Activated CD8-positive, alpha-beta memory T cell treated with anti-CD3 and anti-CD28 coated beads for 48 hours (primary cell): Measurements from ENCODE around the gene TMEM215.
"Not testable (repeated sequence)": the region's sequence is repeated elsewhere in the genome, so short reads cannot be mapped to it uniquely, and the experiment has no call there.

ENCODE experiments used
- DNase-seq, 3 experiments: peaks; one replicate each; pipeline ENCODE4 v3.0.0-alpha.2; 2020; ENCODE audit warnings: low read depth in 2 of 3, low spot score in 2 of 3

TMEM215 gene

GRCh38 chr9:32783168-32783891 lies at the start of gene TMEM215:
Gene TMEM215, plus strand, starts transcription at chr9:32783540. Its CDS starts 644 bp downstream, at chr9:32784184.
- no peak for DNase-seq

DNA sequence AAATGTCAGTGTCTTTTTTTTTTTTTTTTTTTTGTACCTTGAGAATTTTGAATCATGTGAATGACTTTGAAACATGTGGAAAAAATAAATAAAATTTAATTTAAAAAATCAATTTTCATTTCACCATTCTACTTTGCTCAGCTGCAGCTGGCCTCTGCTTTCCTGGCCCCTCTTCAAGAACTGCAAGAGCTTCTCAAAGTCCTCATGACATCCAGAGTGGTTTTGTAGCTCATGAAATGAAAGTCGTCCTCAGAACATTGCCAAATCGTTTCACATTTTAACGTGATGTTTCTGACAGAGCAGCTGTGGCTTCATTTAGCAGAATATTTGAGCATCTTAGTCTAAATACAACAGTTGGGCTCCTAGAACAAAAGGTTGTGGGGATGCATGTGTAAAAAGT lies 47.9 kb upstream of the TMEM215 start:
- no peak for DNase-seq

- DNase-seq = no peak
Observed at GRCh38 chr9:32737378-32737777, 46.0 kb upstream of the TMEM215 start.

DNA sequence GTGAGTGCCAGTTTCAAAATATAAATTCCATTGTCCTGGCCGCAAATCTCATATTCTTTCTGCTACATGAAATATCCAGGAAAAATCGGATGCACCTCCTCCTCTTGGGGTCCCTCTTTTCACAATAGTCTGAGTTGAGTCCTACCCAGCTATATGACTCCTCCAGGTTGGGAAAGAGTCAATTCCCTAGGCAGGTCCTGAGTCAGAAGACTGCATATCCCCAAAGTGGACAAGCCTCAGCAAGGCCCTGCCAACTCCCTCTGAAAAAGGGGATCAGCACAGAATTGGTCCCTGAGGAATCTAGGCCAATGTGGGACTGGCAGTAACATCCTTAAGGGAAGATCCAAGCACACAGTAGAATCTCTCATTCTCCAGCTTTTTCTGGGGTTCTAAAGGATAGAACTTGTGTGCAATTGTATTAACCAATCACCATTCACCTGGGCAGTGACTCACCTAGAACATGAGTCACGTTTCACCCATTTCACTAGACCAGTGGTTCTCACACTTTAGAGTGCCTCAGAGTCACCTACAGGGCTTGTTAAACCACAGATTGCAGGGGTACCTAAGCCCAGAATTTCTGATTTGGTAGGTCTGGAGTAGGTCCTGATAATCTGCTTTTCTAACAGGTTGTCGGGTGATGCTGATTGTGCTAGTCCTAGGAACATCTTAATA lies 44.7 kb upstream of the TMEM215 start:
- DNase-seq = no peak

GRCh38 chr9:32741706-32742105 lies 41.6 kb upstream of the TMEM215 start:
- DNase-seq = no peak

GRCh38 chr9:32742296-32742695 lies 41.0 kb upstream of the TMEM215 start:
- DNase-seq = no peak

GRCh38 chr9:32748013-32748412 lies 35.3 kb upstream of the TMEM215 start:
- no peak for DNase-seq

DNA sequence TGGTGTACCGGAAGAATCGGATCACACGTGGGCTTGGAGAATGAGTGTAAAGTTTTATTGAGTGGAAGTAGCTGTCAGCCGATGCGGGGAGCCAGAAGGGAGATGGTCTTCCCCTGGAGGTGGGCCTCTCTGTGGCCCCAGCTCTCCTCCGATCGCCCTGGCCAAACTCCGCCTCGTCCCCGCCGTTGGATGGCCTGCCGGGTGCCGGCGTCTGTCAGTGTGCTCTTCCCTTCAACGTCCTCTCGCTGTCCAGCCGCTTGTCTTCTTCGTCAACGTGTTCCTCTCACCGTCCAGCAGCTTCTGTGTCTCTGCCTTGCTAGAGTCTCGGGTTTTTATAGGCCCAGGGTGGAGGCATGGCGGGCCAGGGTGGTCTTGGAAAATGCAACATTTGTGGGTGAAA lies 27.6 kb upstream of the TMEM215 start:
- DNase-seq = no peak

- DNase-seq = no peak
Observed at GRCh38 chr9:32764139-32764538, 19.2 kb upstream of the TMEM215 start.

GRCh38 chr9:32775283-32775682 lies 8.1 kb upstream of the TMEM215 start:
- no peak for DNase-seq

- DNase-seq = no peak
Observed at GRCh38 chr9:32776201-32776600, 7.1 kb upstream of the TMEM215 start.

DNA sequence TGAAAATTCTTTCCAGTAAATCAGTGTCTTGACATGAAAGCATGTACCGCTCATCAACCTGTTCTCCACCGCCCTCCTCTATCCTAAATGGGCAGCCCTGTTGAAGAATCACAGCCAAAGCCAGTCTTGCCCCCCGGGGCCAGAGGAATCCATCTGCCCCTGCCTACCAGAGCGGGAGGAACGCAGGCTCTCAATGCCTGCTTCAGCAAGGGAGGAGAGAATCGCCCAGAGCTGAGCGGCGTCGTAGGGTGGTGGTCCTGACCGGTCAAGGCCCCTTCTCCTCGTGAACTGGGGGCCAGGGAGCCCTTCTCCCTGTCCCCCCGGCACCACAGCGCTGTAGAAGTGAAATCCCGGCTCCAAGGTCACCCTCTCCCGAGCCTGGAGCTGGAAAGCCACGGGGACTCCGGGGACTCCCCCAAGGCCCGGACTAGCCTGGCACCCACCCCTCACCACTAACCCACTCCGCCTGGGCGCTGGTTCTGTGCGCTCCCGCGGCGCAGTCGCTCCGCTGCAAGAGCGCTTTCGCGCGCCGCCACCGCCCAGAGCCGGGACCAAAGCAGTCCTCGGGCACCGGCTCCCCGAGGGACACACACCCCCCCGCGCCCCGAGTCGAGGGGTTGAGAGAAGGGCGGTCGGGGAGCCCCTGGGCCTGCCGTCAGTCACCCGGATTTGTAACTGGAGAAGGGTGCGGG lies 718 bp upstream of the TMEM215 start:
- no peak for DNase-seq

GRCh38 chr9:32787816-32788215 lies 4.5 kb downstream of the TMEM215 start:
- DNase-seq = no peak

GRCh38 chr9:32796015-32796414 lies 12.7 kb downstream of the TMEM215 start:
- DNase-seq = not testable (repeated sequence)

GRCh38 chr9:32801530-32801929 lies 18.2 kb downstream of the TMEM215 start:
- no peak for DNase-seq

DNA sequence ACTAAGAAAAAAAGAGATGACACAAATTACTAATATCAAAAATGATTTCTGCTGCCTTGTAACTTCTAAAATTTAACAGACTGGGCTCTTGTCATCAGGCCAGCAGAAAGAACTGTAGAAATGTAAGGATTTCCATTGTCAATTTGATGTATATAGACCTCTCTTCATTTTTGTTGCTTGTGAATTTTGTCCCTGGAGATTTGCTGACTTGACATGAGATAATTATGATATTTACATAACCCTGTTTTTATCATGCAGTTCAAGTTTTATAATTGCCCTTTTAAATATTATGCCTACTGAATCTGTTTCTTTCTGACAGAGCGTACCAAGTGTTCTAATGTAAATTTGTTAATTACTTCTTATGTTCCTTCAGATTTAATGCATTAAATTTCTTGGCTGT lies 23.9 kb downstream of the TMEM215 start:
- DNase-seq = no peak

DNA sequence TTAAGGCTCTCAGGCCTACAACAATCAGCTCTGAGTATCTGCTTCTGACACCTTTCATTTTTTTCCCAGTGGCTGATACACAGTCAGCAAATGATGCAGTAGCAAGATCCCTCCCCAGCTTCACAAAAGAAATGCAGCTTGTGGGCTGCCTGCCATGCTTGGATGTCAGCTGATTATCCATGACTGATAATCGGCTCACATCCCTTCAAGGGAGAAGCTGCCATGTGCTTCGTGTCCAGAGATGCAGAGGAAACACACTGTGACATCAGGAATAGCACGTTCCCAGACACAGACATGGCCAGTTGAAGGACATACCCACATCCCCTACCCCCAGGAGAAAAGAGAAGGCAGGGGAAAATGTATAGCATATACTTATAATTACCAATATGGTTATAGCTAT lies 27.9 kb downstream of the TMEM215 start:
- DNase-seq = no peak

- no peak for DNase-seq
Observed at GRCh38 chr9:32820322-32820721, 37.0 kb downstream of the TMEM215 start.

DNA sequence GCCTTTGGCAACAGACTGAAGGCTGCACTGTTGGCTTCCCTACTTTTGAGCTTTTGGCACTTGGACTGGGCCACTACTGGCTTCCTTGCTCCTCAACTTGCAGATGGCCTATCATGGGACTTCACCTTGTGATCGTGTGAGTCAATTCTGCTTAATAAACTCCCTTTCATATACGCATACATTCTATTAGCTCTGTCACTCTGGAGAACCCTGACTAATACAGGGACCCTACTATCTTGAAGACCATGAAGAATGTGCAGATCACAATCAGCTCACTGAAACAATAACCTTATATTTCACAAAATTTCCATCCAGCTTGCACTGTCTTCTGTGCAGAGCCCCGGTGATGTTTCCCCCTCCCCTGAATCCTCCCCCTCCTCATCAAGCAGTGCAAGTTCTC lies 39.8 kb downstream of the TMEM215 start:
- DNase-seq = no peak

DNA sequence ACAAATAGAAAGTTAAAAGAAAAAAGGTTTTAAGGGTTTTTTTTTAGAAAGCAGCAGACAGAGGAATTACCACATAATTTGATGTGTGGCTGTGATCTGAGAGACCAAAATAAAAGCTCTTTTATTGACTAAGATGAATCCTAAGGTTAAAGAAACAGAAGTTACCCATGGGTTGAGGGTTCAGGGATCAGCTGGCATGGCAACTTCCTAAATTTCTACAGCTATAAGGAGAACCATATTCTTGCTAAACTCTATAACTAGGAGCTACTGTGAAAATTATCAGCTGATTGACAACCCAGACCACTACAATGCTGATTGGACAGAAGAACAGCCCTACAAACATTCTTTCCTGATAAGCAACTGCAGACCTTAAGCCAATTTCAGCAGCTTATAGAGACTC lies 40.2 kb downstream of the TMEM215 start:
- DNase-seq = no peak

- DNase-seq = no peak
Observed at GRCh38 chr9:32825203-32825602, 41.9 kb downstream of the TMEM215 start.

GRCh38 chr9:32828861-32829260 lies 45.5 kb downstream of the TMEM215 start:
- DNase-seq = no peak
